Gastrocnemius medialis (tissue), 4 donors: ENCODE measurements around the gene SRP68. TPM values are rescaled to one million over a fixed set of nuclear protein-coding genes. Genes with fewer than 3 reads are reported as not detected.

Experiments
- ATAC-seq, 2 donors: fragments of 150-250 bp; one replicate each; pipeline ENCODE4 v1.9.1; 2016
- DNase-seq, 2 donors: peaks; one replicate each; pipeline ENCODE4 v3.0.0-alpha.2; 2019
- H3K27ac ChIP-seq, 4 donors: fragments of 200-600 bp; sonication (generic); 1 replicate in 1 of 4; 2 replicates in 3 of 4; pipeline ENCODE4 v1.5.1; 2016 to 2018; ENCODE audit warnings: mild to moderate bottlenecking in 2 of 4, moderate library complexity in 1 of 4
- H3K27me3 ChIP-seq, 3 donors: fragments of 200-600 bp; sonication (generic) in 2 of 3; 1 replicate in 1 of 3; 2 replicates in 2 of 3; pipeline versions ENCODE4 v1.5.1 to v1.6.0; 2016 to 2019; ENCODE audit warnings: mild to moderate bottlenecking in 1 of 3, moderate library complexity in 1 of 3
- H3K36me3 ChIP-seq, 2 donors: fragments of 200-600 bp; sonication (generic) in 1 of 2; one replicate each; pipeline ENCODE4 v1.5.1; 2017 to 2018
- H3K4me1 ChIP-seq, 2 donors: fragments of 200-600 bp; sonication (generic) in 1 of 2; one replicate each; pipeline ENCODE4 v1.5.1; 2016 to 2017; ENCODE audit warnings: mild to moderate bottlenecking in 2 of 2
- H3K4me3 ChIP-seq, 4 donors: fragments of 200-600 bp; sonication (generic) in 3 of 4; 1 replicate in 1 of 4; 2 replicates in 3 of 4; pipeline ENCODE4 v1.5.1; 2016 to 2019; ENCODE audit warnings: mild to moderate bottlenecking in 2 of 4
- H3K9me3 ChIP-seq, 3 donors: fragments of 200-600 bp; sonication (generic) in 2 of 3; 1 replicate in 1 of 3; 2 replicates in 2 of 3; pipeline ENCODE4 v1.5.1; 2016 to 2019
- CTCF ChIP-seq, 5 experiments: fragments of 450-650 bp in 3 of 5; fragments of 200-600 bp in 2 of 5; sonication (generic) in 2 of 5; IDR thresholded peaks in 4 of 5; conservative IDR thresholded peaks in 1 of 5; 1 replicate in 4 of 5; 2 replicates in 1 of 5; pipeline ENCODE4 v1.5.1; 2016 to 2019; ENCODE audit warnings: antibody characterized with exemption in 5 of 5, mild to moderate bottlenecking in 3 of 5, moderate library complexity in 3 of 5
- POLR2A ChIP-seq, 2 donors: fragments of 450-650 bp; IDR thresholded peaks; one replicate each; pipeline ENCODE4 v1.6.1; 2017; ENCODE audit warnings: antibody characterized with exemption in 2 of 2, mild to moderate bottlenecking in 2 of 2, moderate library complexity in 2 of 2
- in situ Hi-C, 4 donors: fragments of 200-750 bp; cut with MboI; loops; one replicate each; pipeline versions ENCODE4 v1.15.0 to v1.8.0; 2017; ENCODE audit warnings: low sequenced_read_pairs in 4 of 4
- intact Hi-C: fragments of 100-400 bp; cut with DNase I; formaldehyde crosslinking; loops from one replicate; pipeline ENCODE4 v1.15.1; 2023; ENCODE audit warnings: low total_unique reads
- total RNA-seq, 4 donors: library from RNA; depleted of rRNA; stranded (reverse); fragments of >200 nt; gene quantifications; one replicate each; pipeline versions ENCODE4 v1.1.0 to v1.2.3, GENCODE V29; 2016

The SRP68 gene
- total RNA-seq, 4 donors from 2014 or later: 33.0 to 76.7 (median 66.7) TPM

- no peaks in the 10 kb centered on the region for H3K27me3 ChIP-seq
- intact Hi-C loops (no loop called here), in situ Hi-C loops (loop anchor here (5.0 kb wide), 1 partner anchor 101 kb away; no protein-coding TSS in a partner anchor)
- TF ChIP-seq POLR2A (IDR thresholded peaks at IDR 0.05) (no peak), CTCF (IDR thresholded peaks at IDR 0.05 in 4 of 5, conservative IDR thresholded peaks at IDR 0.05 in 1 of 5) (no peak)
- no peak overlapping the region for H3K27ac ChIP-seq
- no peak for DNase-seq
- H3K4me3 ChIP-seq: no peak overlapping the region
- peaks cover 8 to 13% of the 10 kb centered on the region in 2 donors for H3K4me1 ChIP-seq
- no peak for ATAC-seq
- no peaks in the 10 kb centered on the region for H3K9me3 ChIP-seq
- no peaks in the 10 kb centered on the region for H3K36me3 ChIP-seq
Measured at GRCh38 chr17:76008208-76008607, 64.1 kb downstream of the SRP68 start.

- in situ Hi-C loops (loop anchor here (5.0 kb wide), 1 partner anchor 101 kb away; no protein-coding TSS in a partner anchor), intact Hi-C loops (no loop called here)
- no peak overlapping the region for H3K4me3 ChIP-seq
Measured at GRCh38 chr17:76007850-76008165, 64.5 kb downstream of the SRP68 start.

GRCh38 chr17:76007131-76007849 lies 65.0 kb downstream of the SRP68 start:
- H3K27ac ChIP-seq: no peak overlapping the region
- H3K4me3 ChIP-seq: no peak overlapping the region
- intact Hi-C loops: no loop called here
- no peak for DNase-seq
- H3K9me3 ChIP-seq: no peaks in the 10 kb centered on the region
- H3K4me1 ChIP-seq: peaks cover 13 to 16% of the 10 kb centered on the region in 2 donors
- no peak for TF ChIP-seq CTCF (IDR thresholded peaks at IDR 0.05 in 4 of 5, conservative IDR thresholded peaks at IDR 0.05 in 1 of 5)
- TF ChIP-seq POLR2A (IDR thresholded peaks at IDR 0.05): no peak
- no peaks in the 10 kb centered on the region for H3K27me3 ChIP-seq
- ATAC-seq: no peak
- in situ Hi-C loops: loop anchor here (5.0 kb wide), 1 partner anchor 100 kb away; no protein-coding TSS in a partner anchor
- H3K36me3 ChIP-seq: no peaks in the 10 kb centered on the region

More at GRCh38 chr17:76007850-76008165, 64.5 kb downstream of the SRP68 start:
- DNase-seq (no peak), ATAC-seq (no peak)
- Histone ChIP-seq H3K4me1 (peaks cover 12 to 16% of the 10 kb centered on the region in 2 donors), H3K36me3 (no peaks in the 10 kb centered on the region), H3K27ac (no peak overlapping the region), H3K27me3 (no peaks in the 10 kb centered on the region), H3K9me3 (no peaks in the 10 kb centered on the region)
- TF ChIP-seq POLR2A (IDR thresholded peaks at IDR 0.05) (no peak), CTCF (IDR thresholded peaks at IDR 0.05 in 4 of 5, conservative IDR thresholded peaks at IDR 0.05 in 1 of 5) (no peak)

- TF ChIP-seq CTCF (IDR thresholded peaks at IDR 0.05 in 4 of 5, conservative IDR thresholded peaks at IDR 0.05 in 1 of 5): peak; percentile 72 to 88 (median 81)
- TF ChIP-seq POLR2A (IDR thresholded peaks at IDR 0.05): no peak
- peak overlapping the region in 1 of 4 donors; percentile 36 for H3K27ac ChIP-seq
- peak; percentile 51 to 67 for DNase-seq
- intact Hi-C loops (loop anchor here (1.0 kb wide), 2 partner anchors 26 to 100 kb away; partner anchors contain the start of genes ACOX1 and TEN1), in situ Hi-C loops (loop anchor here (5.0 kb wide), 1 partner anchor 98 kb away; no protein-coding TSS in a partner anchor)
- H3K27me3 ChIP-seq: no peaks in the 10 kb centered on the region
- peaks cover 13 to 16% of the 10 kb centered on the region in 2 donors for H3K4me1 ChIP-seq
- no peaks in the 10 kb centered on the region for H3K9me3 ChIP-seq
- H3K36me3 ChIP-seq: no peaks in the 10 kb centered on the region
- ATAC-seq: peak; percentile 65 to 79
- no peak overlapping the region for H3K4me3 ChIP-seq
Measured at GRCh38 chr17:76005263-76006149, 66.8 kb downstream of the SRP68 start.
